ENCODE data around the gene NUAK1. TPM values are rescaled to one million over a fixed set of nuclear protein-coding genes. Genes with fewer than 3 reads are reported as not detected.

NUAK1 gene
- total RNA-seq, 4 donors from 2014 or later: 0.75 to 14.7 (median 3.5) TPM

DNA sequence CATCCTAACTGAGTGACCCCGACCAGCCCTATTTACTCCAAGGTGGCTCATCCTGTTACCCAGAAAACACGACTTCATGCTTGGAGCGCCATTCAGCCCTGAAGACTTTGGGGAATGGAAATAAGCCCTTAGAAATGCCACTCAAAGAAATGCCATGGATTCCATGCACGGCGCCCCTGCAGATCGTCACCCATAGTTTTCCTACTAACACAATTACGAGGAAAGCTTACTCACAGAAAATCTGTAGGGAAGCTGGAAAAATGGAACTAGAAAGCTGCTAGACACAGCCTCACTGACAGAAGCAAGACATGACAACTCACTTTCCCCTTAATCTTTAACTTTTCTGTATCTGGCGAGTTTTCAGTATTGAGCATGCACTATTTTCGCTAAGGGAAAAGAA, 19.5 kb downstream of the NUAK1 start:
- peaks cover 3 to 35% (median 7%) of the 10 kb centered on the region in 4 donors for H3K4me1 ChIP-seq
- intact Hi-C loops (cut with DNase I; ENCODE audit: low total_unique reads) (no loop called here), in situ Hi-C loops (cut with MboI; ENCODE audit: low pct_ligation_motif_present in 1 of 4, low pct_unique_long_range_greater_than_20kb in 1 of 4, low sequenced_read_pairs in 3 of 4) (no loop called here)
- no peaks in the 10 kb centered on the region for H3K9me3 ChIP-seq
- H3K27me3 ChIP-seq: no peaks in the 10 kb centered on the region
- 75 to 83% methylated on average over 7 to 9 of the region's 9 CpGs for WGBS, 2 donors (ENCODE audit: low coverage in 1 of 2)
- H3K27ac ChIP-seq: peak overlapping the region in 1 of 4 donors; percentile 21
- no peak for DNase-seq
- H3K4me3 ChIP-seq: no peak overlapping the region
- no peak for TF ChIP-seq EP300 (IDR thresholded peaks at IDR 0.05; ENCODE audit: low read depth)
- TF ChIP-seq POLR2A (IDR thresholded peaks at IDR 0.05): no peak
- TF ChIP-seq, protein P1, sequence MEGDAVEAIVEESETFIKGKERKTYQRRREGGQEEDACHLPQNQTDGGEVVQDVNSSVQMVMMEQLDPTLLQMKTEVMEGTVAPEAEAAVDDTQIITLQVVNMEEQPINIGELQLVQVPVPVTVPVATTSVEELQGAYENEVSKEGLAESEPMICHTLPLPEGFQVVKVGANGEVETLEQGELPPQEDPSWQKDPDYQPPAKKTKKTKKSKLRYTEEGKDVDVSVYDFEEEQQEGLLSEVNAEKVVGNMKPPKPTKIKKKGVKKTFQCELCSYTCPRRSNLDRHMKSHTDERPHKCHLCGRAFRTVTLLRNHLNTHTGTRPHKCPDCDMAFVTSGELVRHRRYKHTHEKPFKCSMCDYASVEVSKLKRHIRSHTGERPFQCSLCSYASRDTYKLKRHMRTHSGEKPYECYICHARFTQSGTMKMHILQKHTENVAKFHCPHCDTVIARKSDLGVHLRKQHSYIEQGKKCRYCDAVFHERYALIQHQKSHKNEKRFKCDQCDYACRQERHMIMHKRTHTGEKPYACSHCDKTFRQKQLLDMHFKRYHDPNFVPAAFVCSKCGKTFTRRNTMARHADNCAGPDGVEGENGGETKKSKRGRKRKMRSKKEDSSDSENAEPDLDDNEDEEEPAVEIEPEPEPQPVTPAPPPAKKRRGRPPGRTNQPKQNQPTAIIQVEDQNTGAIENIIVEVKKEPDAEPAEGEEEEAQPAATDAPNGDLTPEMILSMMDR (IDR thresholded peaks at IDR 0.05): no peak
- TF ChIP-seq POLR2AphosphoS5 (IDR thresholded peaks at IDR 0.05): no peak
- no peaks in the 10 kb centered on the region for H3K36me3 ChIP-seq

DNA sequence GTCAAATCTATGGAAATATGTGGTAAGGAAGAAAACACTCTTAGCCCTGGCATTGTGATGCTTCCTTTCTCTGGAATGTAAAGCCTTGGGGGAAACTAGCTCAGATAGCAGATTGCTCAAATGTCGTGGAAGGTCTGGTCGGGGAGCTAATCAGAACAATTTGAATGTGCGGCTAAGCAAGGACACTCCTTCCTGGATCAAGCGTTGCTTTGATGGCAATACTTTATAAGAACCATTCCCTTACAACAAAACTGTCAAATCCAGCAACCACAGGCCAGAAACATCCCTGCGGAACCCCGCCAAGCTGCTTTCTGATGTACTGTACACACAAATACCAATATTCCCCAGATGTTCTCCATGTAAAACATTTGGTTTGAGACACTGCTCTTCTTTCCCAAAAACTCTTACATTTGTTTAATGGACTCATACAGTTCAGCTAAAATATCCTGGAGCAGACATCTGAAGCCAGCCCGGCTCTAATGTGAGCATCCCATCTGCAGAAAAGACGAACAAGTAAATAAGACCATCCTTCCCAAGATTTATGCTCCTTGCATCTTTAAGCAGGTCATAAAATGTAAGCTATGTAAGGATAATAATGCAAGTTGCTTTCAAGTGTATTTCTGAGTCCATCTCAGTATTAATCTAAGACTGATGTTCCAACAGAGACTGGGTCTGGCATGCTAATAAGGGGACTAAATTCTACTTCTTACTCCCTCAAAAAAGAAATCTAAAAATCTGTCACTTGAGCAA, 20.2 kb downstream of the NUAK1 start:
- WGBS, 2 donors (ENCODE audit: low coverage in 1 of 2): 73 to 75% methylated on average over 8 of the region's 8 CpGs
- Histone ChIP-seq H3K36me3 (no peaks in the 10 kb centered on the region), H3K27ac (peak overlapping the region in 3 of 4 donors; percentile 3 to 28 (median 24)), H3K9me3 (no peaks in the 10 kb centered on the region), H3K4me3 (no peak overlapping the region), H3K4me1 (peaks cover 5 to 34% (median 9%) of the 10 kb centered on the region in 4 donors), H3K27me3 (no peaks in the 10 kb centered on the region)
- intact Hi-C loops (cut with DNase I; ENCODE audit: low total_unique reads) (no loop called here), in situ Hi-C loops (cut with MboI; ENCODE audit: low pct_ligation_motif_present in 1 of 4, low pct_unique_long_range_greater_than_20kb in 1 of 4, low sequenced_read_pairs in 3 of 4) (no loop called here)
- TF ChIP-seq POLR2A (IDR thresholded peaks at IDR 0.05): no peak
- TF ChIP-seq, protein P1 (IDR thresholded peaks at IDR 0.05): no peak
- TF ChIP-seq POLR2AphosphoS5 (IDR thresholded peaks at IDR 0.05): no peak
- TF ChIP-seq EP300 (IDR thresholded peaks at IDR 0.05; ENCODE audit: low read depth): no peak
- DNase-seq: no peak

DNA sequence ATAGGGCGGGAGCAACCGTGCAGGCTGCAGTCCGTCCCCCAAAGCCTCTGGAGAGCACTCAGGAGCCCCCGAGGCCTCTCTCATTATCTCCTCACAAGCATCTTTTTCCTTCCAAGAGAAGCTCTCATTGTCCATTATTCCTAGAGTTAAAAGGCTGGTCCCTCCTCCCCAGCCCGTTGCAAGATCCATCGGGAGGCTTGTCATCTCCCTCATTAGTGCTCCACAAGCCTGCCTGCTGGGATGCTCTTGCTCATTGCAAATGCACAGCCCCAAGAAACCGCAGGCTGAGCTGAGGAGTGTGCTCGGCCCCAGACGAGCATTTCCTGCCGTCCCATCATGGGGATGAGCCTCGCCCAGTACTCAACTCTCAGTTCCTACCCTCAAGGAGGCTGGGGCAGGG, 23.3 kb downstream of the NUAK1 start:
- Histone ChIP-seq H3K9me3 (no peaks in the 10 kb centered on the region), H3K27ac (no peak overlapping the region), H3K36me3 (no peaks in the 10 kb centered on the region), H3K4me3 (no peak overlapping the region), H3K27me3 (no peaks in the 10 kb centered on the region), H3K4me1 (peaks cover 11 to 40% (median 14%) of the 10 kb centered on the region in 4 donors)
- intact Hi-C loops (cut with DNase I; ENCODE audit: low total_unique reads) (no loop called here), in situ Hi-C loops (cut with MboI; ENCODE audit: low pct_ligation_motif_present in 1 of 4, low pct_unique_long_range_greater_than_20kb in 1 of 4, low sequenced_read_pairs in 3 of 4) (no loop called here)
- TF ChIP-seq POLR2AphosphoS5 (IDR thresholded peaks at IDR 0.05) (no peak), EP300 (IDR thresholded peaks at IDR 0.05; ENCODE audit: low read depth) (no peak), POLR2A (IDR thresholded peaks at IDR 0.05) (no peak)
- TF ChIP-seq, protein P1 (IDR thresholded peaks at IDR 0.05): no peak
- no peak for DNase-seq
- 78% methylated on average over 11 of the region's 11 CpGs; no CpG with 5 or more reads in 1 of the 2 donors for WGBS, 2 donors (ENCODE audit: low coverage in 1 of 2)

DNA sequence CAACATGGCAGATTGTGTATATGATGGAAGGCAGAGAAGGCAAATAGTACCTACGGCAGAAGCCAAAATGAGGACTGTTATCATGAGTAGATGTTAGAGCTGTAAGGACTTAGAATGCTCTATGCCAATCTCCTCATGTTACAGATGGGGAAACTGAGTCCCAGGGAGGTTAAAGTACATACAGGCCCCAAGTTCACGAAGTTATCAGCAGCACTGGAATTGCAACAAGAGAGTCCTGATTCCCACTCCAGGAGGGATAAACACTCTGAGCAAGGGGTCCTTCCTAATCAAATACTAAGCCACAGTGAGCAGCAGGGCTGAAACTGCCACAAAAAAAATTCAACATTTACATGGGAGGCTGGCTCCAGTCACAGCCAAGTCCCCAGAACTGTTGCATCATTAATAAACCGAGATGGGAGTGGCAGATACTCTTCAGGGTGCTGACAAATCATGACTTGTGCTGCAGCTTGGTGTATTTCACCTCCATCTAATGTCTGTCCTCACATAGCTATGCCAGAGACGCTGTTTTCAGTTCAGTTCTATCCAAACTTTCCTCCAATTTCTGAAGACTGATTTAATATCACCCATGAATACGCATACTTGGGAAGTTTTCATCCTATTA, 24.2 kb downstream of the NUAK1 start:
- intact Hi-C loops (cut with DNase I; ENCODE audit: low total_unique reads): no loop called here

More for the DNA sequence above, 24.2 kb downstream of the NUAK1 start:
- in situ Hi-C loops (cut with MboI; ENCODE audit: low pct_ligation_motif_present in 1 of 4, low pct_unique_long_range_greater_than_20kb in 1 of 4, low sequenced_read_pairs in 3 of 4): no loop called here
- DNase-seq: no peak
- TF ChIP-seq POLR2A (IDR thresholded peaks at IDR 0.05) (no peak), POLR2AphosphoS5 (IDR thresholded peaks at IDR 0.05) (no peak), EP300 (IDR thresholded peaks at IDR 0.05; ENCODE audit: low read depth) (no peak)
- TF ChIP-seq, protein P1 (IDR thresholded peaks at IDR 0.05): no peak
- H3K4me1 ChIP-seq: peaks cover 11 to 41% (median 17%) of the 10 kb centered on the region in 4 donors
- no peaks in the 10 kb centered on the region for H3K36me3 ChIP-seq
- H3K27ac ChIP-seq: peak overlapping the region; percentile 5 to 71 (median 61)
- no peak overlapping the region for H3K4me3 ChIP-seq
- H3K27me3 ChIP-seq: no peaks in the 10 kb centered on the region
- no peaks in the 10 kb centered on the region for H3K9me3 ChIP-seq
- 66 to 71% methylated on average over 2 to 5 of the region's 5 CpGs for WGBS, 2 donors (ENCODE audit: low coverage in 1 of 2)
